Rectal smooth muscle tissue (tissue), 1 donor: ENCODE data around the gene LPP.

Experiments used
- H3K27ac ChIP-seq: one replicate; pipeline ENCODE4 v1.7.0; 2013; ENCODE audit warnings: low read depth, low read length, inconsistent platforms
- H3K27me3 ChIP-seq: one replicate; pipeline ENCODE4 v1.7.0; 2013; ENCODE audit warnings: low read length; ENCODE audit not compliant: control insufficient read depth, insufficient read depth
- H3K36me3 ChIP-seq: one replicate; pipeline ENCODE4 v1.7.0; 2013; ENCODE audit warnings: low read length; ENCODE audit not compliant: control insufficient read depth, insufficient read depth
- H3K4me1 ChIP-seq: one replicate; pipeline ENCODE4 v1.7.0; 2013; ENCODE audit warnings: low read length; ENCODE audit not compliant: control insufficient read depth, insufficient read depth
- H3K4me3 ChIP-seq: one replicate; pipeline ENCODE4 v1.7.0; 2013; ENCODE audit warnings: low read length
- H3K9ac ChIP-seq: one replicate; pipeline ENCODE4 v1.7.0; 2013; ENCODE audit warnings: low read length

LPP gene

GRCh38 chr3:188747489-188747888 is 593.5 kb downstream of the LPP start:
- no peaks in the 10 kb centered on the region for H3K36me3 ChIP-seq
- H3K4me1 ChIP-seq, result no peaks in the 10 kb centered on the region
- H3K4me3 ChIP-seq, result no peak overlapping the region
- H3K9ac ChIP-seq, result no peak overlapping the region
- H3K27me3 ChIP-seq, result no peaks in the 10 kb centered on the region
- no peak overlapping the region for H3K27ac ChIP-seq

DNA sequence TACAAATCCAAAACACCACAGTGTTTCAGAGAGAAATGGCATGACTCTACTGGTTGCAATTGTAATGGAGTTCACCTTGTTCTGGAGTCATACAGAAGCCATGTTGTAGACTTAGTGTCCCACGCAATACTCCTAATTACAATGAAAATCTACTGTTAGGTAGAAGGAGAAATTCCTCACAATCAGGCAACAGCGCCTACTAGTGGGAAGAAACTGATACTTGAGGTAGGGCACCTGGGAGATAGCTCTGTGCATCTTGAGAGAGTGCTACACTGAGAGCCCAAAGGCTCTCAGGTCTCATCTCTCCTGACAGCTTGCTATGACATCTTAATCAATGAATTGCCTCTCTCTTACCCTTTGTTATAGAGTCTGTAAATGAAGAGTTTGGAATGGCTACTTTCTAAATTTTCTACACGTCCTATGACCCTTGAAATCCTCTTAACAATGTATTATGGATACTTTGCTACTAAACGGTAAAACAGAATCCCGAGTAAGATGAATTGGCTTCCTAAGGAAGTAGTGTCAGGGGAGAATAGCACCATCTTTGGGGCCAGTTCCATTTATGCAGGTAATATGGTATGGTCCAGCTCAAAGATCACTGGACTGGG is 595.2 kb downstream of the LPP start:
- Histone ChIP-seq H3K27me3 (no peaks in the 10 kb centered on the region), H3K27ac (no peak overlapping the region), H3K9ac (no peak overlapping the region), H3K4me1 (no peaks in the 10 kb centered on the region), H3K36me3 (no peaks in the 10 kb centered on the region), H3K4me3 (no peak overlapping the region)

GRCh38 chr3:188749830-188750229 is 595.9 kb downstream of the LPP start:
- no peak overlapping the region for H3K27ac ChIP-seq
- H3K36me3 ChIP-seq, result no peaks in the 10 kb centered on the region
- H3K4me3 ChIP-seq, result no peak overlapping the region
- no peaks in the 10 kb centered on the region for H3K4me1 ChIP-seq
- no peaks in the 10 kb centered on the region for H3K27me3 ChIP-seq
- no peak overlapping the region for H3K9ac ChIP-seq

DNA sequence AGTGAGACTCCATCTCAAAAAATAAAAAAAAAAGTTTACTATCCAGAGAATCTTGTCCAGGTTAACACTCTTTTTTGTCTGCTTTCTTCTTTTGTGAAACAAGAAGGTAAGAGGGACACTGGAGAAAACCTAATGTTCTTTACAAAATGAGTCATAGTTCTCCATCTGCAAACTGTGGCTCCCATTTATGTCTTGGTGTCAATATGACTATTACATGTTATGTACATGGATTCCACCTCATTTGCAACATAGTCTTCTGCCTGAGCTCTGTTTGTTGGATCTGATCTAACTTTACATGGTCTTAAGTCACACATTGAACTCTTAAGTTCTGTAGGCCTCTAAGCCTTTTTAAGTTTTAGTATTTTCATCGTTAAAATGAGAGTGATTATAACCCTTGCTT is 596.7 kb downstream of the LPP start:
- H3K4me3 ChIP-seq, result no peak overlapping the region
- H3K36me3 ChIP-seq, result no peaks in the 10 kb centered on the region
- H3K4me1 ChIP-seq, result no peaks in the 10 kb centered on the region
- H3K27ac ChIP-seq, result no peak overlapping the region
- no peaks in the 10 kb centered on the region for H3K27me3 ChIP-seq
- H3K9ac ChIP-seq, result no peak overlapping the region

- Histone ChIP-seq H3K4me3 (no peak overlapping the region), H3K27ac (no peak overlapping the region), H3K9ac (no peak overlapping the region), H3K4me1 (no peaks in the 10 kb centered on the region), H3K27me3 (no peaks in the 10 kb centered on the region), H3K36me3 (no peaks in the 10 kb centered on the region)
These were observed 598.9 kb downstream of the LPP start for GRCh38 chr3:188752850-188753249.

- Histone ChIP-seq H3K27me3 (no peaks in the 10 kb centered on the region), H3K4me1 (no peaks in the 10 kb centered on the region), H3K9ac (no peak overlapping the region), H3K27ac (no peak overlapping the region), H3K4me3 (no peak overlapping the region), H3K36me3 (no peaks in the 10 kb centered on the region)
These were observed 600.3 kb downstream of the LPP start for GRCh38 chr3:188754267-188754666.

DNA sequence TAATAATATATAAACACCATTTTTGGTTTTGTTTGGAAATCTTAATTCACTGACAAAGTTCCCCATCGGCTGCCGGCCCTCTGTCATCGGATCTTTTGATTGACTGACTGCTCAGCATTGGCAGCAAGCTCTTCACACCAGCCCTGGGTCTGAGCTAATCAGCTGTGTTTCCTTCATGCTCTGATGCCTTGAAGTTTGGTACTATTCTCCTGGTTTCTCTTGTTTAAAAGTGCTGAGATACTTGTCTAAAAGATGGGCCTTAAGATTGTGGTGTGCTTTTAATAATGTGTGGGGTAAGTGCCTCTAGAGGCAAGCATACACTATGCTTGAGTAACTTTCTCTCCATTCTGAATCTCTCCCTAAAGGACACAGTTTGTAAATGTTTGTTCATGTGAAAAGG is 602.3 kb downstream of the LPP start:
- H3K4me1 ChIP-seq, result no peaks in the 10 kb centered on the region
- H3K27ac ChIP-seq, result no peak overlapping the region
- H3K9ac ChIP-seq, result no peak overlapping the region

GRCh38 chr3:188759336-188760005 is 605.5 kb downstream of the LPP start:
- H3K4me1 ChIP-seq, result peaks cover 2% of the 10 kb centered on the region

More for the DNA sequence above, 602.3 kb downstream of the LPP start:
- H3K36me3 ChIP-seq, result no peaks in the 10 kb centered on the region
- H3K27me3 ChIP-seq, result no peaks in the 10 kb centered on the region
- H3K4me3 ChIP-seq, result no peak overlapping the region

DNA sequence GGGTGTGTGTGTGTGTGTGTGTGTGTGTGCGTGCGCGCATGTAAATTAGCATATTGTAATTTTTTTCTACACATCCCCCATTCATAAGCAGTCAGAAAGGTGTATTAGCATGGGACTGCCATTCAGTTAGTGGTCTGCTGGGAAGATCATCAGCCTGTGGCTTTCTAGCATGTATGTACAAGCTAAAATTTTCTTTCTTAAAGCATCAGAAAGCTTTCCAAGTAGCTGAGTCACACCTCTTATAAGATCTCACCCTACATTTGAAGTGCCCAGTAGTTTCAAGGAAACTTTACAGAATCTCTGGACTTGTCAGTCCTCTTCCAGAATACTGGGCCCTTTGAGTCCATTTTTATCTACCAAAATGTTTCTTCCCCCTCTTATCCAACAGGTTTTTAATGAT is 606.5 kb downstream of the LPP start:
- no peak overlapping the region for H3K27ac ChIP-seq
- H3K9ac ChIP-seq, result no peak overlapping the region
- peaks cover 2% of the 10 kb centered on the region for H3K4me1 ChIP-seq
- H3K4me3 ChIP-seq, result no peak overlapping the region
- H3K27me3 ChIP-seq, result no peaks in the 10 kb centered on the region
- no peaks in the 10 kb centered on the region for H3K36me3 ChIP-seq

More at GRCh38 chr3:188759336-188760005, 605.5 kb downstream of the LPP start:
- Histone ChIP-seq H3K9ac (no peak overlapping the region), H3K27ac (no peak overlapping the region), H3K36me3 (no peaks in the 10 kb centered on the region), H3K27me3 (no peaks in the 10 kb centered on the region), H3K4me3 (no peak overlapping the region)

GRCh38 chr3:188761439-188761838 is 607.5 kb downstream of the LPP start:
- no peak overlapping the region for H3K4me3 ChIP-seq
- H3K9ac ChIP-seq, result no peak overlapping the region
- peaks cover 2% of the 10 kb centered on the region for H3K4me1 ChIP-seq
- H3K36me3 ChIP-seq, result no peaks in the 10 kb centered on the region
- no peaks in the 10 kb centered on the region for H3K27me3 ChIP-seq
- no peak overlapping the region for H3K27ac ChIP-seq

DNA sequence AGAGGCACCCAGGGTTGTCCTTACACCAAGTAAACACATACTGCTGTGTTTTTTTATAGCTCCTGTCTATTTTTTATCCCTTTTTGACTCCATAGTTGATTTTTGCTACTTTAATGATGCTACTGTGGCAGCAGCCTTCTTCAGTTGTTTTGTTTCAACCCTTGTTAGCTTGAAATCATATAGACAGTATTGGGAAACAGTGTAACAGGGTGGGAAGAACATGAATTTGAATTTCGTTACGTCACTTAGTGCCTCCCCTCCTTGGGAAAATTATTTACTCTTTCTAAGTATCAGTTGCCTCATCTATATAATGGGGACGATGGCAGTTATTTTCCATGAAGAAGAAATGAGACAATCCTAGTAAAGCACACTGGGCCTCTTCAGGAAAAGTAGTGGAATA is 608.0 kb downstream of the LPP start:
- Histone ChIP-seq H3K9ac (no peak overlapping the region), H3K4me1 (peaks cover 2% of the 10 kb centered on the region), H3K4me3 (no peak overlapping the region), H3K36me3 (no peaks in the 10 kb centered on the region), H3K27ac (no peak overlapping the region), H3K27me3 (no peaks in the 10 kb centered on the region)

DNA sequence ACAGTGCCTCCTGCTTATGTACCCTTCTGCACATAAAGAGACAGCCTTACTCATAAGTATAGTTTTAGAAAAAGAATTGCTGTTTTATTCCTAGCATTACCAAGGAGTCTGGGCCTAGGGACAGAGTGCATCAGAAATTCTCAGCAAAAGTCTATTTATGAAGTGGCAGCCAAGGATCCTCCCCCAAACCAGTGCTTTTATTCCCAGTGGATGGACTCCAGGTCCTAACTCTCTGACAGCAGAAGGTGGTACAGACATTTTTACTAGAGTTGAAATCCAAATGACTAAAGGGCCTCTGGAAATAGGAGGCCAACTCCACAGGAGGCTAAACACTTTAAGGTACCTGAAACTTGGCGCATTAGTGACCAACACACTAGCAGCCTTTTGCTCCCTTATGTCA is 610.7 kb downstream of the LPP start:
- H3K27me3 ChIP-seq, result no peaks in the 10 kb centered on the region
- H3K36me3 ChIP-seq, result no peaks in the 10 kb centered on the region
- H3K4me1 ChIP-seq, result peaks cover 2% of the 10 kb centered on the region
- H3K27ac ChIP-seq, result no peak overlapping the region
- H3K9ac ChIP-seq, result no peak overlapping the region
- no peak overlapping the region for H3K4me3 ChIP-seq

- Histone ChIP-seq H3K4me3 (no peak overlapping the region), H3K27ac (no peak overlapping the region)
These were observed 615.9 kb downstream of the LPP start for GRCh38 chr3:188769831-188770230.

More at GRCh38 chr3:188769831-188770230, 615.9 kb downstream of the LPP start:
- Histone ChIP-seq H3K4me1 (peaks cover 3% of the 10 kb centered on the region), H3K36me3 (no peaks in the 10 kb centered on the region), H3K9ac (no peak overlapping the region), H3K27me3 (no peaks in the 10 kb centered on the region)
